HG02884 (cell line): Measurements from ENCODE around the gene MPP3.
"Not testable (repeated sequence)": the region's sequence is repeated elsewhere in the genome, so short reads cannot be mapped to it uniquely, and the experiment has no call there.

ENCODE experiments used
- ATAC-seq: cut with Tn5 transposase; IDR thresholded peaks from one replicate; pipeline ENCODE4 v1.9.1; 2021; ENCODE audit warnings: mild to moderate bottlenecking, moderate library complexity; ENCODE audit not compliant: unreplicated experiment

Gene MPP3

DNA sequence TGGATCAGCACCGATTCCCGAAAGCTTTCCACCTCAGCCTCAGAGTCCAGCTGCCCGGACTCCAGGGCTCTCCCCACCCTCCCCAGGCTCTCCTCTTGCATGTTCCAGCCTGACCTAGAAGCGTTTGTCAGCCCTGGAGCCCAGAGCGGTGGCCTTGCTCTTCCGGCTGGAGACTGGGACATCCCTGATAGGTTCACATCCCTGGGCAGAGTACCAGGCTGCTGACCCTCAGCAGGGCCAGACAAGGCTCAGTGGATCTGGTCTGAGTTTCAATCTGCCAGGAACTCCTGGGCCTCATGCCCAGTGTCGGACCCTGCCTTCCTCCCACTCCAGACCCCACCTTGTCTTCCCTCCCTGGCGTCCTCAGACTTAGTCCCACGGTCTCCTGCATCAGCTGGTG, 29.0 kb upstream of the MPP3 start:
- ATAC-seq, result no peak

DNA sequence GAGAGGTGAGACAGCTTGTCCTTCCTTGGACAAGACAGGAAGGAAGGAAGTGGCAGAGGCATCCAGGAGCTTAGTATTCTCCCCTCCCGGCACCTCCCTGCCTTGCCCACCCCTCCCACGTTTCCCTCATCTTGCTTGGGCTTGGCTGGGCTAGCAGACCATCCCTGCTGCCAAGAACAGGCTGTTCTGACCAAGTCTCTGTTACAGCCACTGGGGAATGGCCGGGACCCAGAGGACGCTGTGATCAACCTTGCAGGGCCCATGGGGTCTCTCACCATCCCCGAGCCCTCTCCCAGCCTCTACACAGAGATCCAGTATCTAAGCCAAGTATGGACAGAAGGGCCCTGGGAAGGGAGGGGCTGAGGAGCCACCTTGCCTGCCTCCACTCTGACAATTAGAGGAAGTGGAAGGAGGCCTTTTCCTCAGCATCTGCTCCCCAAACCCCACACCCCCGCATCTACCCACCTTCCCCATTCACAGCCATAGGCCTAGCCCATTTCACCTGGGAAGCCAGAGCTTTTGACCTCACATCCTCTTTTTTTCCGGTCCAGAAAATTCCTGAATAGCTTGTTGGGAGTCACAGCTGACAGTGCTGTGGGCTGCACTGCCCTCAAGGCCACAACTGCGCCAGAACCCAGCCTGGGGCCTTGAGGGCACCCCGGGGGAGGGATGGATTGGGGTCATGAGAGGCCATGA, 28.1 kb upstream of the MPP3 start:
- no peak for ATAC-seq

DNA sequence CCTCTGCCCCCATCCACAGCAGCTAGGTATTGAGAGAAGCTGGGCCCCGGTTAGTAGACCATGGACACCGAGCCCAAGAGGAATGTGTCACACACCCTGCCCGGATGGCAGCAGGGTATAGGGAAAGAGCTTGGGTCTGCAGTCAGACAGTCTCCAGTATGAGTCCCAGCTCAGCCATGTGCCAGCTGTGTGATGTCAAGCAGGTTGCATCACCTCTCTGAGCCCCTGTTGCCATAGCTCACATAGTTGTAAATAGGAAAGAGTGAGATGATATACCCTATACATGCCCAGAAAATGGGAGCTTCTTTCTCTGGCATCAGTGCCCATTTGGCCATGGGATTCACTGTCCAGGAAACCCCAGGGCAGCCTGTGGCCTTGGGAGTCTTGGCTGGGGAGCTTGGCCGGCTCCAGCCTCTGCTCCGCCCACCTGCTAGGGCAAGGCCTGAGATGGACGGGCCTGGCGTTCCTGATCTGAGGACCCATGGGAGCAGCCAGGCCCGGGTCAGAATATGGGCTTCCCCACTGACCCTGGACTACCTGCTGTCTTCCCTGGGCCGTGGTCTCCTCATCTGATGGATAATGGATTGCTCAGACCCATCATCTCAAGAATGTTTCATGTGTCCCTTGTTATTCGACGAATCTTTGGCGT, 27.3 kb upstream of the MPP3 start:
- ATAC-seq, result no peak

DNA sequence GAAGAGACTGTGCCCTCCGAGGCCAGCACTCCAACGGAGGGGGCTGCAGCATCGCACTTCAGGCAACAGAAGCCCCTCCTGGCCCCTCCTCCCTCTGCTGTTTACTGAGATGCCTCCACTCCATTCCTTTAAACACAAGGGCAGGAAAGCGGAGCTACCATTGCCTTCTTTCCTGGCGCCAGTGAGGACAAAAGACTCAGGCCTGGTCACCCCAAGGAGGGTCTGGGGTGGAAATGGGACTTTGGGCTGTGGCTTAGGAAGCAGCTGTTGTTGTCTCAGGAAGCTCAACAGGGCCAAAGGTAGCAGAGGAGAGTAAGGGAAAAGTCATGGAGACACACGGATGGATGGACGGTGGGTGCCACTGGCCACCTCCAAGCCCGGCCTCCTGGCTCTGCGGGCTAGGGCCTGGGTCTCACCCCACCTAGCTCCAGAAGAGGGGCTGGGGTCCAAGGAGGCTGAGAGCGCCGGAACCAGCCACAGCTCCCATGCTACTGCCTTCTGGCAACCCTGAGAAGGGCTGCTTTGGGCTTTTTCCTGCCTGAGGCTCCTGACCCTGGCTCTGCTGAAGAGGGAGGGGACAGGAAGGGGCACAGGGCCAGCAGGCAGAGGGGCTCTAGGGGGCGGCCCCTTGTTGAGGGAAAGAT, 25.1 kb upstream of the MPP3 start:
- no peak for ATAC-seq

DNA sequence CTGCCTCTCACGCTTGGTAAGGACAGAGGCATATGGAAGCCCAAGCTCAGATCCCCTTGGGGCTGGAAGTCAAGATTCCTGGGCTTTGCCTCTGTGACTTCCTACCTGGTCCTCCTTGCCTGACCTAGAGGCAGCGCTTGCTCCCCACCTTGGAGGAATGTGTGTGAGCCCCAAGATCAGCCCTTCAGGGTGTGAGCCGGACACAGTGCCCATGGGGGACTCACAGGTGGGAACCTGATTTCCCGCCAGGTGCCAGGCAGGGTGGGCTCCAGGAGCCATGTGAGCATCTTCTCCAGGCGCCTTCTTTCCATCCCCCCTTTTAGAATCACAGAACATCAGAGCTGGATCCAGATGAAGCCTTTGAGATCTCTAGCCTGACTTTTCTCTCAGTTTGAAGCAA, 24.2 kb upstream of the MPP3 start:
- ATAC-seq, result no peak

DNA sequence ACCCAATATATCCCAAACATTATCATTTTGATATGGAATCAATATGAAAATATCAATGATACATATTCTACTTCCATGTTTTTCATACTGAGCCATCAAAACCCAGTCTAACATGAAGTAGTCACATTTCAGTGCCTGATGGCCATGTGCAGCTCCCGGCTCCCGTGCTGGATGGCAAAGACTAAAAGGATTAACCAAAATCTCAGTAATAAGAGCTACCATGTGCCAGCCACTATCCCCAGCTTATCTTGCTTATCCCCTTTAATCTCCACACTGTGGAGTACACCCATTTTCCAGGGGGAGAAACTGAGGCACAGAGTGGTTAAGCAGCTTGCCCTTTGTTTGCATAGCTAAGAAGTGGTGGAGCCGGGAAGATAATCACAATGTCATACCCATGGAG, 23.2 kb upstream of the MPP3 start:
- no peak for ATAC-seq

DNA sequence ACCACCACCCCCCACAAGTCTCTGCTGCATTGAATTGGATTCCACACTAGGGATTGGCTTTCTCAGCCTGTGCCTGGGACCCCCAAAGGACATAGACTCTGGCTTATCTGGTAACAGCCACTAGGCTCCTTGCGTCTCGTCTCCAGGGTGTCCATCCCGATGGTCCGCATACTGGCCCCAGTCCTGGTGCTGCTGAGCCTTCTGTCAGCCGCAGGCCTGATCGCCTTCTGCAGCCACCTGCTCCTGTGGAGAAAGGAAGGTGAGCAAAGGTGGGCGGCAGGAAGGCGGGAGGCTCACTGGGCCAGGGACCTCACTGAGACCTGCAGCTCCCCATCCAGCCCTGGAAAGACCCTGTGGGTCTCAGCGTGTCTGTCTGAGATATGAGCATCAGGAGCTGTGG, 22.1 kb upstream of the MPP3 start:
- no peak for ATAC-seq

DNA sequence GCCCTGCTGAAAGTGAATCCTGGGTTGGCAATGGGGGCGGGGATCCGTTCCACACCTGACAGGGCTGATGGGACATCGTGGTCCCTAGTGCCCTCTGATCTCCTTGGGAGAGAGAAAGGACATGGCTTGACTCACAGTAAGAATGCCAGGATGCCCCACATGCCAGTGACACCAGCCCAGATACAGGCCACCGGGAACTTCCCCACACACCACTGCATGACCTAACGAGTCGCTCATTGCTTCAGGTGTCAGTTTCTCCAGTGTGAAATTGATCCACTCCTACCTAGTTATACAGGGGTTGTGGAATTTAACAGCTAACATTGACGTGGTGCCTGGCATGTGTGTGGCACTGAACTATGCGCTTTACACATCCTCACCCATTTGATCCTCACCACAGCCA, 21.6 kb upstream of the MPP3 start:
- no peak for ATAC-seq

DNA sequence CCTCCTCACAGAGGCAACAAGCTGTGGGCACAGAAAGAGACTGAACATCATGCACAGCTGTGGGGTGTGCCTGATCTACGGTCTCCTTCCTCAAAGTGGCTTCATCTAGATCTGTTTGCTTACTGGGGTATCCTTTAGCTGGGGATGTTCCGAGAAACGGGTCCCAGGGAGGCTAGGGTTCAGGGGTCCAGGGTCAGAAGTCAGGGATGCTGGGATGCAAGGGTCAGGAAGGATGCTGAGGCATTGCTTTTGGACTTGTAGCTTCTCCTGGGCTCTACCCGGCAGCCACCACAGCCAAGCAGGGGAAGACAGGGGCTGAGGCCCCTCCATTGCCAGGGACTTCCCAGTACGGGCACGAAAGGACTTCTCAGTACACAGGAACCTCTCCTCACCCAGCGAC, 20.6 kb upstream of the MPP3 start:
- ATAC-seq, result no peak

DNA sequence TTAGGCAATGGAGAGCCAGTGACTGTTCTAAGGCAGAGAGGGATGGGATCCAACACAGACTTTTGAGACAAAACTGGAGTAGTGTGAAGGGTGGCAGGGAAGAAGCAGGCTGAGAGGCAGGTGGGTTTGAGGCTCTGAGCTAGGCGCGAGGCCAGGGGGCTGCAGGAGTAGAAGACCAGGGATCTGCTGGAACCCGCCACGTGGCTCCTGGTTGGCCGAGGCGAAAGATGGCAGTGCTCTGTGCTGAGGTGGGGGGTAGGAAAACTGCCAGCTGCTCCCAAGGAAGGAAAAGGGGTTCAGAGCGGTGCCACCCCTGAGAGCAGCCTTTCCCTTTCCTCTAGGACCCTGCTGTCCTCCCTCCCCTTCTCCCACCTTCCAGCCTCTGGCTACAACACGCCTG, 19.6 kb upstream of the MPP3 start:
- no peak for ATAC-seq

DNA sequence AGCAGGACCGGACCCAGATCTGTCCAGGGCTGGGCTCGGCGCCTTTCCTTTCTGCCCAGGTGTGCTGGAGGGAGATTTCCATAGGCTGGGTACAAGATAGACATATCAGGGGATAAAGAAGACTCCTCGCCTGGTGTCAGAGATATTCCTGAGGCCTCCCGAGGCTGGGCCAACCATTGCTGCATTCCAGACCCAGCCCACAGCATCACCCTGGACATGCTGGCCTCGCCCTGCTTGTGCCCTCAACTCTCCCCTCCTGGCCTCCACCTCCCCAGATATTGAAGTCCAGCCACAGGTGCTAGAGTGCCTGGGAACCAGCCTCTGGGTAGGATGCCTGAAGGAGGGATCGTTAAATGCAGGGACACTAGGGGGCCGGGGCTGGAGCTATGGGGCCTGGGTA, 16.2 kb upstream of the MPP3 start:
- no peak for ATAC-seq

DNA sequence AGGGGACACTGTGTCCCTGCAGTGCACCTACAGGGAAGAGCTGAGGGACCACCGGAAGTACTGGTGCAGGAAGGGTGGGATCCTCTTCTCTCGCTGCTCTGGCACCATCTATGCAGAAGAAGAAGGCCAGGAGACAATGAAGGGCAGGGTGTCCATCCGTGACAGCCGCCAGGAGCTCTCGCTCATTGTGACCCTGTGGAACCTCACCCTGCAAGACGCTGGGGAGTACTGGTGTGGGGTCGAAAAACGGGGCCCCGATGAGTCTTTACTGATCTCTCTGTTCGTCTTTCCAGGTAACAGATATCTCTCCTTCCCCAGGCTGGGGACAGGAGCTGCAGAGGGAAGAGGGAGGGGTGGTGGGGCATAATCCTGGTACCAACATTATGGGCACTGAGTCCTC, 15.7 kb upstream of the MPP3 start:
- no peak for ATAC-seq

DNA sequence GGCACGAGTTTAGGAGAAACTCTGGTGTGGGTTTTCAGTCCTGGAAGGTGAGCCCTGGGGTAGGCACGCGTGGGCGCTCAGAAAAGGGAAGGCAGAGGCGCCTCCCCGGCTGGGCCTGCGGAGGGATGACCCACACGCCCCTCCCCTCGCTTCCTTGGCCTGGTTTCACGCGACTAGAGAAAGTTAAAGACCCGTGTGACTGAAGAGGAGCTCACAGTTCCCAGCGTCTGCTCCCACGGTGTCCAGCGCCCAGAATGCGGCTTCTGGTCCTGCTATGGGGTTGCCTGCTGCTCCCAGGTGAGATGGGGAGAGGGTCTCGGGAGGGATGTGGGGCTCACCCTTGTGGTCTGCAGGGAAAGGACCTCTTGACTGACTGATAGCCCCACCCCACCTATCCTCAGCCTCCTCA, 14.0 kb upstream of the MPP3 start, which contains the start of gene CD300LG:
Gene CD300LG, plus strand, starts transcription at position 214 of the 409 bp plus-strand sequence. Its CDS starts 41 bp downstream, at position 255.
- ATAC-seq, result no peak

DNA sequence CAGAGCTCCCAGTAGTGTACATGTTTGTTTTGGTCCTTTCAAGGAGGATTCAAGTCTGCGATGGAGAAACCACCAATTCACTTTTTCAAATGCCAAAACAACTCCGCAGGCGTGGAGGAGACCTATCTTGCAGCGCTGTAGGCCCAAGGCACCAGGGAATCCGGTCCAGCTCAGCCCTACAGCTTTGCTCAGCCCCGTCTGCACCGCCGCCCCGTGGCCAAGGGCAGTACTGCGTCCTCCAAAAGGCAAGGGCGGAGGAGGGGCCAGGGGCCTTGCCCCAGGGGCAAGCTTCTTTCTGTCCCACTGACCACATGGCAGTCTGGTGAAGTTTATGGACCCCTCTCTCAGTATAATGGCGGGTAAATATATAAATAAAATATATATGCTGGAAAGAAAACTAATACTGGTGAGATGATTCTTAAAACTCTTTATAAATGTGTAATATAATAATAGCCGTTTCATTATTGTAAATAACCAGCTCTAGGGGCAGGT, 13.3 kb upstream of the MPP3 start:
- ATAC-seq, result no peak

DNA sequence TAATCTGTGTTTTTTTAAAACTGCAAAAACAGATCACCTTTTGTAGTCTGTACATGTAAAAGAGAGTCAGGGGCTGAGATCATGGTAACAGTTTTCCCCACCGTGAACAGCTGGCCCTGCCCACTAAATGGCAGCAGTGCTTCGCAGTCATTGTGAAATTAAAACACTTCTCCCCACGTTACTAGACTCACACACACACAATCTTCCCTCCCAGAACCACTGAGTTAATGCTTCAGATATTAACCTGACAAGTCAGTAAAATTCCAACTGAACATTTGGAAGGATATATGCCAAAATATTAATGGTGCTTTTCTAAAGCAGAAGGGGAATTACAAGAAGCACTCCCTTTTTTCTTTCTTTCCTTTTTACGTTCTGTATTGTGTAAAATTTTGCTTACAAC, 12.8 kb upstream of the MPP3 start:
- ATAC-seq, result no peak

DNA sequence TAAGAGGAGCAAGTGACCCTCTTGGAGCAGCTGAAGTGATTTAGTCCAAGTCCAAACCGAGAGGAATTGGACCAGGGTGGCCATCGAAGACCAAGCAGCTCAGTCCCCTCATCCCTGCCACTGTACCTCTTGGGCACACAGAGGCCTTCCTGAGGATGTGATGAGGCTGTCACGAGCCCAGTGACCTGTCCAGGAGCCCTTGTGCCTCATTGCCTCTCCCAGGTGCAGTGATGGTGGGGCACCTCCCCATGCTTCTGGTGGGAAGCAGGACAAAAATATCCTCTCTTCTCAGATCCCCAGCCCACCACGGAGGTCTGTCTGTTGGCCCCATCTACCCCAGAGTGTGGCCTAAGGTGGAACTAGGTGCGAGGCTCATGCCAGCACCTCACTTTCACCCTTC, 11.3 kb upstream of the MPP3 start:
- no peak for ATAC-seq

DNA sequence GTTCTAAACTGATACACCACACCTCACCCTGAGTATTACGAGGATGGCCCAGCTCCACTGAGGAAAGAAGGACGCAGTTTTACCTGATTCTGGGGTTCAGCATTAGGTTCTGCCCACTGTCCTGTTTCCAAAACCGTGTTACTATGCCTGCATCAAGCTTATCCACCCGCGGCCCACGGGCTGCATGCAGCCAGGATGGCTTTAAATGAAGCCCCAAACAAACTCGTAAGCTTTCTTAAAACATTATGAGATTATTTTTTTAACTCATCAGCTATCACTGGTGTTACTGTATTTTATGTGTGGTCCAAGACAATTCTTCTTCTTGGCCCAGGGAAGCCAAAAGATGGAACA, 10.0 kb upstream of the MPP3 start:
- ATAC-seq, result no peak

DNA sequence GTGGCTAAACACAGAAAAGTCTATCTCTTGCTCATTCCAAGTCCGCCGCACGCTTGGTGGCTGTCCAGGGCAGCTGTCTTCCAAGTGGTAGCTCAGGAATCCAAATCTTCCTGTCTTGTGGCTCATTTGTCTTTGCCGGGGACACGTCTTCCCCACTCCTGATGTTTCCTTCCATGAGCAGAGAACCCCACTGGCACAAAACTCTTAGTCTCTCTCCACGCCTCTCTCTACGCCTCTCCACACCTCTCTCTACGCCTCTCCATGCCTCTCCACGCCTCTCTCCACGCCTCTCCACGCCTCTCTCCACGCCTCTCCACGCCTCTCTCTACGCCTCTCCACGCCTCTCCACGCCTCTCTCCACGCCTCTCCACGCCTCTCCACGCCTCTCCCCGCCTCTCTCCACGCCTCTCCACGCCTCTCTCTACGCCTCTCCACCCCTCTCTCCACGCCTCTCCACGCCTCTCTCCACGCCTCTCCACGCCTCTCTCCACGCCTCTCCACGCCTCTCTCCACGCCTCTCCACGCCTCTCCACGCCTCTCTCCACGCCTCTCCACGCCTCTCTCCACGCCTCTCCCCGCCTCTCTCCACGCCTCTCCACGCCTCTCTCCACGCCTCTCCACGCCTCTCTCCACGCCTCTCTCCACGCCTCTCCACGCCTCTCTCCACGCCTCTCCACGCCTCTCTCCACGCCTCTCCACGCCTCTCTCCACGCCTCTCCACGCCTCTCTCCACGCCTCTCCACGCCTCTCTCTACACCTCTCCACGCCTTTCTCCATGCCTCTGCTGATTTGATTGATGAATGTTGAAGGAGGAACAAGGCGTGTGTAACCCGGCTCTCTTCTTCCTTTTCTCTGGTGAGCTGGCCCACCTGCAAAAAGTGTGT, 9.4 kb upstream of the MPP3 start:
- ATAC-seq, result not testable (repeated sequence)

DNA sequence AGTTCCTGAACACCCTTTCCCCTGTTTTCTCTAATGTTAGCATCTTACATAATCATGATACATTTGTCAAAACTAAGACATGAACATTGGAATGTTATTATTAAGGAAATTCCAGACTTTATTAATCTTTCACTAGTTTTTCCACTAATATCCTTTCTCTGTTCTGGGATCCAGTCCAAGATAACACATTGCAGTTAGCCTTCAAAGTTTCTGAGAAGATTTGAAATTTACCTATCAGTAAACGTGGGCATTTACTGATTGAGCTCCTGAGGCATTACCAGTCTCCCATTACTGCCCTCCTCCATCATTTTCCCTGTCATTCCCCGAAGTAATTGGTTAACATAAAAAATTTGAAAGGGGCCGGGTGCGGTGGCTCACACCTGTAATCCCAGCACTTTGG, 8.3 kb upstream of the MPP3 start:
- no peak for ATAC-seq

DNA sequence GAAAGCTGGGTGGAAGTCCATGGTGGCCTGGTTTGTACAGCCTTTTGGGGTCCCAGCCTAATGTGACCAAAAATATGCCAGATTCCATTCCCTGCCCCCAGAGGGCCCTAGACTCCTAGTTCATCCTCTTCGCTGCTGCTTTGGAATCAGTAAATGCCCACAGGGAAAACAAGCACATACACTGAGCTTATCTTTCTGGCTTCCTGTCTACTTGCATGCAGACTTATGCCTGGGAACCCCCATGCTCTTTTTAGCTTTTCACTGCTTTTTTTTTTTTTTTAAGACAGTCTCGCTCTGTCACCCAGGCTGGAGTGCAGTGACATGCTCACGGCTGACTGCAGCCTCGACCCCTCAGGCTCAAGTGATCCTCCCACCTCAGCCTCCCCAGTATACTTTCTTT, 7.9 kb upstream of the MPP3 start:
- ATAC-seq, result no peak

DNA sequence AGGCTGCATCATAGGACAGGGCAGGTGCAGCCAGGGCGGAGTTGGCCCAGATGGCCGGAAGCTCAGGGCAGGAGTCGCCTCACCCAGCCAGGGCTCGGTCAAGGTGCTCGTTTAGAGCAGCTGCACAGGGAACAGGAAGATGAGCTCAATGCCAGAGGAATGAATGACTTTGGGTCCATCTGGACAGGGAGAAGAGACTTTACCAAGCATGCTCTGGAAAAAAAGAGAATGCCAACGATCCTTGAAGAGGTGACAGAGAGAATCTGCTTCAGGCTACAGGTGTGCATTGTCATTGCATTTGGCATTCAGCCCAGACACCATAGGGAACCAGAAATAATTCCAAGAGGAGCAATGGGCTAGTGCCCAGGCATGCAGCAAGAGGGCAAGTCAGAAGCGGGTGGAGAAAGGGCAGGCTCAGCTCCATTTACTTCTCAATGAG, 6.7 kb upstream of the MPP3 start:
- ATAC-seq, result no peak
